HepG2 (cell line): ENCODE measurements around the gene PSMB11. TPM values are rescaled to one million over a fixed set of nuclear protein-coding genes. Genes with fewer than 3 reads are reported as not detected.

ENCODE experiments used
- AKAP8 ChIP-seq: sonication (generic); formaldehyde crosslinking; IDR thresholded peaks from 2 replicates; pipeline ENCODE4 v1.5.1; 2020; ENCODE audit warnings: mild to moderate bottlenecking, missing genetic modification reagents
- CENPX ChIP-seq: sonication (generic); formaldehyde crosslinking; IDR thresholded peaks from 2 replicates; pipeline ENCODE4 v1.9.0; 2021; ENCODE audit warnings: mild to moderate bottlenecking, missing genetic modification reagents, moderate library complexity
- DPF2 ChIP-seq: sonication (generic); formaldehyde crosslinking; IDR thresholded peaks from 2 replicates; pipeline ENCODE4 v1.4.0; 2020; ENCODE audit warnings: mild to moderate bottlenecking, low read depth, missing genetic modification reagents, borderline replicate concordance
- EP300 ChIP-seq, 3 experiments: sonication (generic) in 1 of 3; formaldehyde crosslinking in 1 of 3; IDR thresholded peaks; 2 replicates each; pipeline versions ENCODE4 v1.5.1 to v1.6.1; 2011 to 2020; ENCODE audit warnings: low read depth in 2 of 3, low read length in 2 of 3, borderline replicate concordance in 1 of 3, improper control_type of control experiment in 1 of 3, mild to moderate bottlenecking in 1 of 3, missing genetic modification reagents in 1 of 3, moderate library complexity in 1 of 3
- HNF4A ChIP-seq: sonication (generic); formaldehyde crosslinking; IDR thresholded peaks from 2 replicates; pipeline ENCODE4 v1.4.0; 2020; ENCODE audit warnings: missing genetic modification reagents
- HNRNPUL1 ChIP-seq: fragments of 200-400 bp; formaldehyde crosslinking; IDR thresholded peaks from 2 replicates; pipeline ENCODE4 v1.6.1; 2017; ENCODE audit warnings: low read depth, mild to moderate bottlenecking, low read length, moderate library complexity
- KAT7 ChIP-seq: IDR thresholded peaks from 2 replicates; pipeline ENCODE4 v1.6.1; 2018; ENCODE audit warnings: borderline replicate concordance, missing compliant biosample characterization
- KLF12 ChIP-seq: sonication (generic); formaldehyde crosslinking; IDR thresholded peaks from 2 replicates; pipeline ENCODE4 v1.4.0; 2020; ENCODE audit warnings: missing genetic modification reagents, borderline replicate concordance
- KLF16 ChIP-seq, 2 experiments: sonication (generic) in 1 of 2; formaldehyde crosslinking in 1 of 2; IDR thresholded peaks; 2 replicates each; pipeline versions ENCODE4 v1.6.1 to v1.8.0; 2016 to 2023; ENCODE audit warnings: missing genetic modification reagents in 2 of 2, missing compliant biosample characterization in 1 of 2
- MBNL3 ChIP-seq: fragments of 250-450 bp; sonication (Bioruptor Pico); conservative IDR thresholded peaks from 2 replicates; pipeline ENCODE4 v1.8.0; 2022; ENCODE audit warnings: mild to moderate bottlenecking, inconsistent platforms
- NFATC3 ChIP-seq: sonication (generic); formaldehyde crosslinking; IDR thresholded peaks from 2 replicates; pipeline ENCODE4 v1.5.1; 2020; ENCODE audit warnings: mild to moderate bottlenecking, missing genetic modification reagents
- PAF1 ChIP-seq: IDR thresholded peaks from 2 replicates; pipeline ENCODE4 v1.6.1; 2016; ENCODE audit warnings: missing genetic modification reagents, missing compliant biosample characterization
- RBM22 ChIP-seq: fragments of 200-400 bp; formaldehyde crosslinking; optimal IDR thresholded peaks from 2 replicates; pipeline ENCODE3; 2017; ENCODE audit warnings: mild to moderate bottlenecking, low read length, moderate library complexity
- THAP11 ChIP-seq: IDR thresholded peaks from 2 replicates; pipeline ENCODE4 v1.6.1; 2016; ENCODE audit warnings: missing biosample characterization, missing genetic modification reagents
- ZNF256 ChIP-seq: sonication (generic); formaldehyde crosslinking; conservative IDR thresholded peaks from 2 replicates; pipeline ENCODE4 v1.4.0; 2020; ENCODE audit warnings: missing genetic modification reagents
- ZNF329 ChIP-seq: sonication (generic); formaldehyde crosslinking; IDR thresholded peaks from 2 replicates; pipeline ENCODE4 v1.9.0; 2021; ENCODE audit warnings: low read depth, mild to moderate bottlenecking, missing genetic modification reagents
- ZNF614 ChIP-seq: IDR thresholded peaks from 2 replicates; pipeline ENCODE4 v1.6.1; 2018; ENCODE audit warnings: missing biosample characterization, missing genetic modification reagents, inconsistent platforms, borderline replicate concordance
- ZNF720 ChIP-seq: sonication (generic); formaldehyde crosslinking; IDR thresholded peaks from 2 replicates; pipeline ENCODE4 v1.4.0; 2020; ENCODE audit warnings: missing genetic modification reagents
- ZNF782 ChIP-seq: sonication (generic); formaldehyde crosslinking; IDR thresholded peaks from 2 replicates; pipeline ENCODE4 v1.4.0; 2020; ENCODE audit warnings: missing genetic modification reagents, mild to moderate bottlenecking, borderline replicate concordance
- ZSCAN30 ChIP-seq: sonication (generic); formaldehyde crosslinking; IDR thresholded peaks from 2 replicates; pipeline ENCODE4 v1.5.0; 2020; ENCODE audit warnings: mild to moderate bottlenecking, missing genetic modification reagents
- polyA plus RNA-seq, 8 experiments: library from polyadenylated mRNA; depleted of rRNA in 3 of 8; stranded (reverse) in 7 of 8; unstranded in 1 of 8; fragments of >200 nt; fragmentation: Illumina TruSeq in 4 of 8; extraction: Trizol in 4 of 8; gene quantifications; 2 replicates each; pipeline versions ENCODE4 v1.2.1 to v1.2.3, GENCODE V29; 2011 to 2016; ENCODE audit warnings: low read depth in 4 of 8, missing spikeins in 1 of 8, mixed read lengths in 1 of 8; ENCODE audit not compliant: insufficient read depth in 1 of 8
- total RNA-seq, 5 experiments: library from RNA; depleted of rRNA; stranded (reverse); fragments of >200 nt; fragmentation: Illumina TruSeq; extraction: Trizol; gene quantifications; 2 replicates each; pipeline ENCODE4 v1.2.3, GENCODE V29; 2016; ENCODE audit warnings: low read depth in 1 of 5
- TF ChIP-seq, protein P1 (sequence below): sonication (generic); formaldehyde crosslinking; IDR thresholded peaks from 2 replicates; pipeline ENCODE4 v1.4.0; 2020; ENCODE audit warnings: missing genetic modification reagents
- TF ChIP-seq, protein P2 (sequence below): sonication (generic); formaldehyde crosslinking; IDR thresholded peaks from 2 replicates; pipeline ENCODE4 v1.5.0; 2020; ENCODE audit warnings: mild to moderate bottlenecking, missing genetic modification reagents
- TF ChIP-seq, protein P3 (sequence below): fragments of 450-650 bp; IDR thresholded peaks from 2 replicates; pipeline ENCODE4 v1.6.1; 2017
- TF ChIP-seq, protein P4 (sequence below): sonication (generic); formaldehyde crosslinking; IDR thresholded peaks from 2 replicates; pipeline ENCODE4 v1.8.1; 2023; ENCODE audit warnings: missing genetic modification reagents, inconsistent platforms, borderline replicate concordance

Gene PSMB11
- total and polyA plus RNA-seq, 2 of the 13 experiments (the other 11 are each of a cell fraction or from before 2014, with no cell fraction given) = not detected

DNA sequence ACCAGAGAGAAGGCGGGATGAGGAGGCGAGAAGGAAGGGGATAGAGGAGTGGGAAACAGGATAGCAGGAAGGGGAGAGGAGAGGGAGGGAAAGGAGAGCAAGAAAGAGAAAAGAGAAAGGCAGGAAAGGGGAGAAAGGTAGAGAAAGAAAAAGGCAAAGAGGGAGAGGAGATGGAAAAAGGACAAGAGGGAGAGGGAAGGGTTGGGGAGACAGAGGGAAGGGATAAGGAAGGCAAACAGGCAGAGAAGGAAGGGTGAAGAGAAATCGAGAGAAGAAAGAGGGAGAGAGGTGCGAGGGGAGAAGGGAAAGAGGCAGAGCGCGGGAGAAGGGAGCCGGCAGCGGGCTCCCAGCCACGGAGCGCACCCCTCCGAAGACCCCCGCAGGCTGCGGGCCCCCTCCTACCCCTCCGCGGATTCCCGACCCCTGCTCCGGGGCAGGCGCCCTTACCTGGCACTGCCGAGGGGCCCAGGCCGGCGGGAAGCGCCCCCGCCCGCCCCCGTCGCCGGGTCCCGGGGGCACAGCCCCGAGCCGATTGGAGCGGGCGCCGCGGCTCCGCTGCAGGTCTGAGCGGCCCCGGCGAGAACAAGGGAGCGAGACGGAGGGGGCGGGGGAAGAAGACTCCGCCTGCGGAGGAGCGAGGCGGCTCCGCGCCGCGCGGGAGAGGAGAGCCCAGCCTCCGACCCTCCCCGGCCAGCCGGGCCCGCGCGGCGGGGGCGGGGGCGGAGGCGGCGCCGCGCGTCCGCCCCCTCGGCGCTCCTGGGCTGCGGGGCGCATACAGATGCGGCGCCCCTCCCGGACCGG is 15.1 kb downstream of the PSMB11 start, which contains the start of gene CDH24 (continued):
- TF ChIP-seq KAT7 (CRISPR knock-in tag) (no peak), ZNF329 (CRISPR knock-in tag) (0 out of 2 replicates have a peak, but pooled peaks have one; percentile 54), ZNF256 (CRISPR knock-in tag) (no peak), RBM22 (no peak), EP300 (IDR thresholded peaks at IDR 0.05; ENCODE audit: low read depth in 2 of 2, low read length in 2 of 2) (no peak), EP300 (CRISPR knock-in tag; IDR thresholded peaks at IDR 0.05; ENCODE audit: borderline replicate concordance) (no peak), PAF1 (no peak), AKAP8 (CRISPR knock-in tag) (no peak), HNRNPUL1 (no peak), MBNL3 (peak; percentile 62; the same call in 1 of the 2 replicates), CENPX (CRISPR knock-in tag) (no peak), DPF2 (CRISPR knock-in tag) (no peak), ZNF720 (no peak), THAP11 (no peak), ZNF614 (no peak), KLF12 (no peak), HNF4A (CRISPR knock-in tag) (no peak), ZNF782 (CRISPR knock-in tag) (no peak), KLF16 (CRISPR knock-in tag; IDR thresholded peaks at IDR 0.05) (peak in 1 of 2 experiments; percentile 12; a peak in 1 of 4 replicates), ZSCAN30 (CRISPR knock-in tag) (no peak), NFATC3 (CRISPR knock-in tag) (no peak)
- TF ChIP-seq, protein P1, sequence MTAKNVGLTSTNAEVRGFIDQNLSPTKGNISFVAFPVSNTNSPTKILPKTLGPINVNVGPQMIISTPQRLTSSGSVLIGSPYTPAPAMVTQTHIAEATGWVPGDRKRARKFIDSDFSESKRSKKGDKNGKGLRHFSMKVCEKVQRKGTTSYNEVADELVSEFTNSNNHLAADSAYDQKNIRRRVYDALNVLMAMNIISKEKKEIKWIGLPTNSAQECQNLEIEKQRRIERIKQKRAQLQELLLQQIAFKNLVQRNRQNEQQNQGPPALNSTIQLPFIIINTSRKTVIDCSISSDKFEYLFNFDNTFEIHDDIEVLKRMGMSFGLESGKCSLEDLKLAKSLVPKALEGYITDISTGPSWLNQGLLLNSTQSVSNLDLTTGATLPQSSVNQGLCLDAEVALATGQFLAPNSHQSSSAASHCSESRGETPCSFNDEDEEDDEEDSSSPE = peak; percentile 13; the same call in 1 of the 2 replicates
- TF ChIP-seq, protein P2, sequence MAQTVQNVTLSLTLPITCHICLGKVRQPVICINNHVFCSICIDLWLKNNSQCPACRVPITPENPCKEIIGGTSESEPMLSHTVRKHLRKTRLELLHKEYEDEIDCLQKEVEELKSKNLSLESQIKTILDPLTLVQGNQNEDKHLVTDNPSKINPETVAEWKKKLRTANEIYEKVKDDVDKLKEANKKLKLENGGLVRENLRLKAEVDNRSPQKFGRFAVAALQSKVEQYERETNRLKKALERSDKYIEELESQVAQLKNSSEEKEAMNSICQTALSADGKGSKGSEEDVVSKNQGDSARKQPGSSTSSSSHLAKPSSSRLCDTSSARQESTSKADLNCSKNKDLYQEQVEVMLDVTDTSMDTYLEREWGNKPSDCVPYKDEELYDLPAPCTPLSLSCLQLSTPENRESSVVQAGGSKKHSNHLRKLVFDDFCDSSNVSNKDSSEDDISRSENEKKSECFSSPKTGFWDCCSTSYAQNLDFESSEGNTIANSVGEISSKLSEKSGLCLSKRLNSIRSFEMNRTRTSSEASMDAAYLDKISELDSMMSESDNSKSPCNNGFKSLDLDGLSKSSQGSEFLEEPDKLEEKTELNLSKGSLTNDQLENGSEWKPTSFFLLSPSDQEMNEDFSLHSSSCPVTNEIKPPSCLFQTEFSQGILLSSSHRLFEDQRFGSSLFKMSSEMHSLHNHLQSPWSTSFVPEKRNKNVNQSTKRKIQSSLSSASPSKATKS = no peak
- TF ChIP-seq, protein P3, sequence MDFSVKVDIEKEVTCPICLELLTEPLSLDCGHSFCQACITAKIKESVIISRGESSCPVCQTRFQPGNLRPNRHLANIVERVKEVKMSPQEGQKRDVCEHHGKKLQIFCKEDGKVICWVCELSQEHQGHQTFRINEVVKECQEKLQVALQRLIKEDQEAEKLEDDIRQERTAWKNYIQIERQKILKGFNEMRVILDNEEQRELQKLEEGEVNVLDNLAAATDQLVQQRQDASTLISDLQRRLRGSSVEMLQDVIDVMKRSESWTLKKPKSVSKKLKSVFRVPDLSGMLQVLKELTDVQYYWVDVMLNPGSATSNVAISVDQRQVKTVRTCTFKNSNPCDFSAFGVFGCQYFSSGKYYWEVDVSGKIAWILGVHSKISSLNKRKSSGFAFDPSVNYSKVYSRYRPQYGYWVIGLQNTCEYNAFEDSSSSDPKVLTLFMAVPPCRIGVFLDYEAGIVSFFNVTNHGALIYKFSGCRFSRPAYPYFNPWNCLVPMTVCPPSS = peak; percentile 74; the same call in 1 of the 2 replicates
- TF ChIP-seq, protein P4, sequence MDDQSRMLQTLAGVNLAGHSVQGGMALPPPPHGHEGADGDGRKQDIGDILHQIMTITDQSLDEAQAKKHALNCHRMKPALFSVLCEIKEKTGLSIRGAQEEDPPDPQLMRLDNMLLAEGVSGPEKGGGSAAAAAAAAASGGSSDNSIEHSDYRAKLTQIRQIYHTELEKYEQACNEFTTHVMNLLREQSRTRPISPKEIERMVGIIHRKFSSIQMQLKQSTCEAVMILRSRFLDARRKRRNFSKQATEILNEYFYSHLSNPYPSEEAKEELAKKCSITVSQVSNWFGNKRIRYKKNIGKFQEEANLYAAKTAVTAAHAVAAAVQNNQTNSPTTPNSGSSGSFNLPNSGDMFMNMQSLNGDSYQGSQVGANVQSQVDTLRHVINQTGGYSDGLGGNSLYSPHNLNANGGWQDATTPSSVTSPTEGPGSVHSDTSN (CRISPR knock-in tag) = no peak
